Gastroesophageal sphincter (tissue), 3 donors: ENCODE measurements around the gene STX7.

Source experiments
- CTCF ChIP-seq, 4 experiments: fragments of 200-600 bp in 2 of 4; fragments of 450-650 bp in 2 of 4; sonication (generic) in 1 of 4; IDR thresholded peaks; one replicate each; pipeline ENCODE4 v1.5.1; 2017 to 2019; ENCODE audit warnings: antibody characterized with exemption in 4 of 4, mild to moderate bottlenecking in 2 of 4, moderate library complexity in 2 of 4
- EP300 ChIP-seq: sonication (generic); formaldehyde crosslinking; IDR thresholded peaks from one replicate; pipeline ENCODE4 v1.6.1; 2017; ENCODE audit warnings: antibody characterized with exemption, mild to moderate bottlenecking
- POLR2A ChIP-seq, 2 donors: fragments of 450-650 bp; IDR thresholded peaks; one replicate each; pipeline ENCODE4 v1.6.1; 2017; ENCODE audit warnings: antibody characterized with exemption in 2 of 2, mild to moderate bottlenecking in 2 of 2, moderate library complexity in 1 of 2

DNA sequence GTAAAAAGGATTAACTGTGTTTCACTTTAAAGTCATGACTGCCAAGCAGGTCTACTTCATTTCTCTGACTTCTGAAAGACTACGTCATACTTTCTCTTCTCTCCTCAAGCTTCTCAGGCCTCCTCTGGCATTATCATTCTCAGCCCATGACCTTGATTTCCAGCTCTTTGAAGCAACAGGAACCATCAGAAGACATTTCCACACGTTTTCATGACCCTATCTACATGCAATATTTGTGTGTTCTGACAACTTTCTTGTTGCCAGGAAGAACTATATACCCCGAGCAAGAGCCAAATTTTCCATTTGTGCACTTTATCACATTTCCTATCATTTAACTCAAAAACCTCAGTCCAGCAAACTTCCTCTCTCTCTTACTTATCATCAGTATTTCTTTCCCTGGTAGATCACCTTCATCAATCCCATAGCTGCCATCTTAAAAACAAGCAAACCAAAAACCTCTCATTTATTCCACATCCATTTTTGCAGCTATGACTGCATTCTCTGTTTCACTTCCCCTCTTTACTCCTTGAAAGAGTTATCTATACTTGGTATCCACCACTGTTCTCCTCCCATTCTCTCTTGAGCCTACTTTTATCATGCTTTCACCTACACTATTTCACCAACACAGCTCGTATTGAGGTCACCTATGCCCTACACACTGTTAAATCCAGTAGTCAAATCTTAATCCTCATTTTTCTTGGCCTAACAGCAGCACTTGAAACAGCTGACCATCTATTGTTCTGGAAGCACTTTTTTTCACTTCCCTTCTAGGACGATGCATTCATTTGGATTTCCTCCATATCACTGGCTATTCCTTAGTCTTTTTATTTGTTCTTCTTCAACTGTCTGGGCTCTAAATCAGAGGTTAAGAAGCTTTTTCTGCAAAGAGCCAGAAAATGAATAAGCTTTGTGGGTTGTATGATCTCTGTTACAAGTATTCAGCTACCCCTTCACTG is 47.1 kb downstream of the STX7 start:
- no peak for TF ChIP-seq CTCF (IDR thresholded peaks at IDR 0.05)
- TF ChIP-seq EP300, result no peak
- no peak for TF ChIP-seq POLR2A (IDR thresholded peaks at IDR 0.05)
